SH-SY5Y (cell line): ENCODE results near the gene MAP3K2.

Source experiments
- GATA2 ChIP-seq: IDR thresholded peaks from 2 replicates; pipeline ENCODE4 v1.6.1; 2011; ENCODE audit warnings: mild to moderate bottlenecking, low read depth, low read length
- GATA3 ChIP-seq: IDR thresholded peaks from 2 replicates; pipeline ENCODE4 v1.6.1; 2011; ENCODE audit warnings: low read depth, mild to moderate bottlenecking, low read length, moderate library complexity

MAP3K2 gene

DNA sequence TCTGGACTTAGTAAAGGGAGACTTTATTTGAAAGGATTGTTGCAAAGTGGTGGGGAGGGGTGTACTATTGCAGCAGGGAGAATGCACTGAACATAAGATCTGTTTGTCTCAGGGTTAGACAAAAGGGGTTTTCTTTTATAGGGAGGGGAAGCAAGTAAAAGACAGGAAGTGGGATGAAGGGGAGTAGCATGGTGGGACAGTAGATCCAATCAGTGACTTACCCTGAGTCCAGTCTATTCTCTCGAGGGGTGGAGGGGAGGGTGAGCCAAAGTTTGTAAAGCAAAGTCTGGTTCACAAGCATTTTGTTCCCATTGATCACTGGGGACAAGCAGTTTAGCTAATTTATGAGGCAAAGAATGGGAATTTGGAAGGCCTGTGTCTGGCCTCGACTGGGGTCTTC lies 132.6 kb downstream of the MAP3K2 start:
- no peak for TF ChIP-seq GATA3

- TF ChIP-seq GATA3 = no peak
- no peak for TF ChIP-seq GATA2
Measured at GRCh38 chr2:127254386-127254981, 133.3 kb downstream of the MAP3K2 start.
